Right ventricle myocardium inferior (tissue), 1 donor: Measurements from ENCODE around the gene SARNP. TPM values are rescaled to one million over a fixed set of nuclear protein-coding genes. Genes with fewer than 3 reads are reported as not detected.
"Not testable (repeated sequence)": the region's sequence is repeated elsewhere in the genome, so short reads cannot be mapped to it uniquely, and the experiment has no call there.

Experiments
- ATAC-seq: fragments of 200-7000 bp; cut with Tn5 transposase; one replicate; pipeline ENCODE4 v1.9.1; 2020; ENCODE audit warnings: mild to moderate bottlenecking, moderate library complexity
- DNase-seq: peaks from one replicate; pipeline ENCODE4 v3.0.0; 2021; ENCODE audit errors: missing footprints
- intact Hi-C: fragments of 100-400 bp; cut with DNase I; formaldehyde crosslinking; loops from one replicate; pipeline ENCODE4 v1.11.0; 2022
- total RNA-seq: library from RNA; stranded (reverse); fragmentation: NEBNext Ultra II Directional; extraction: Animal tissue kit (Norgen Biotek cat#: 25700); gene quantifications from one replicate; pipeline ENCODE4 v1.2.1, GENCODE V29; 2021
- donor health status: DM: no; HTN: yes; CAD: no; lungs with severe emphysema.

SARNP gene
- total RNA-seq, 1 donor from 2014 or later = 50.2 TPM

GRCh38 chr12:55840581-55841351 lies 23.2 kb upstream of the SARNP start:
- no peak for DNase-seq
- intact Hi-C loops = no loop called here

GRCh38 chr12:55839345-55840140 lies 22.0 kb upstream of the SARNP start:
- no peak for DNase-seq
- no peak for ATAC-seq
- intact Hi-C loops = no loop called here

More at GRCh38 chr12:55840581-55841351, 23.2 kb upstream of the SARNP start:
- no peak for ATAC-seq

- intact Hi-C loops = no loop called here
- DNase-seq (no peak), ATAC-seq (no peak)
Observed at GRCh38 chr12:55838361-55838760, 20.8 kb upstream of the SARNP start.

GRCh38 chr12:55834400-55834799 lies 16.9 kb upstream of the SARNP start:
- ATAC-seq, intact Hi-C loops, DNase-seq: not testable (repeated sequence)

- no peak for ATAC-seq
- DNase-seq = no peak
- intact Hi-C loops = no loop called here
Observed at GRCh38 chr12:55833056-55833455, 15.5 kb upstream of the SARNP start.

- no peak for ATAC-seq
- intact Hi-C loops = no loop called here
- DNase-seq = no peak
Observed at GRCh38 chr12:55831447-55831815, 13.9 kb upstream of the SARNP start.

GRCh38 chr12:55830601-55831446 lies 13.3 kb upstream of the SARNP start:
- DNase-seq = peak; percentile 88
- peak; percentile 64 for ATAC-seq
- intact Hi-C loops = no loop called here

GRCh38 chr12:55829967-55830600 lies 12.6 kb upstream of the SARNP start:
- DNase-seq (peak; percentile 86), ATAC-seq (peak; percentile 26)
- intact Hi-C loops = loop anchor here (2.0 kb wide), 1 partner anchor 97 kb away; the partner anchor contains the start of gene PYM1

- intact Hi-C loops = loop anchor here (2.0 kb wide), 1 partner anchor 98 kb away; the partner anchor contains the start of gene PYM1
- DNase-seq (no peak), ATAC-seq (no peak)
Observed at GRCh38 chr12:55828357-55828756, 10.8 kb upstream of the SARNP start.

GRCh38 chr12:55827806-55828205 lies 10.3 kb upstream of the SARNP start:
- intact Hi-C loops = loop anchor here (2.0 kb wide), 1 partner anchor 99 kb away; the partner anchor contains the start of gene PYM1
- ATAC-seq (no peak), DNase-seq (no peak)

GRCh38 chr12:55824726-55825125 lies 7.2 kb upstream of the SARNP start:
- intact Hi-C loops = no loop called here
- ATAC-seq (no peak), DNase-seq (no peak)

GRCh38 chr12:55823419-55823818 lies 5.9 kb upstream of the SARNP start:
- DNase-seq (no peak), ATAC-seq (no peak)
- intact Hi-C loops = no loop called here

GRCh38 chr12:55822228-55822627 lies 4.7 kb upstream of the SARNP start:
- no peak for ATAC-seq
- no peak for DNase-seq
- intact Hi-C loops = no loop called here

GRCh38 chr12:55820679-55821078 lies 3.2 kb upstream of the SARNP start:
- DNase-seq (no peak), ATAC-seq (no peak)
- intact Hi-C loops = no loop called here

- ATAC-seq (no peak), DNase-seq (no peak)
- intact Hi-C loops = no loop called here
Observed at GRCh38 chr12:55818886-55819285, 1.4 kb upstream of the SARNP start.

- ATAC-seq = peak; percentile 57
- DNase-seq = no peak
- intact Hi-C loops = no loop called here
Observed at GRCh38 chr12:55818140-55818728, 710 bp upstream of the SARNP start.

GRCh38 chr12:55816881-55817344 lies 611 bp downstream of the SARNP start:
- intact Hi-C loops = no loop called here
- DNase-seq (no peak), ATAC-seq (no peak)

GRCh38 chr12:55815473-55815872 lies 2.1 kb downstream of the SARNP start:
- ATAC-seq (no peak), DNase-seq (no peak)
- intact Hi-C loops = no loop called here
